ENCODE data around the gene RIT2. TPM values are rescaled to one million over a fixed set of nuclear protein-coding genes. Genes with fewer than 3 reads are reported as not detected.

Gene RIT2
- total RNA-seq, 1 donor from 2014 or later = not detected

DNA sequence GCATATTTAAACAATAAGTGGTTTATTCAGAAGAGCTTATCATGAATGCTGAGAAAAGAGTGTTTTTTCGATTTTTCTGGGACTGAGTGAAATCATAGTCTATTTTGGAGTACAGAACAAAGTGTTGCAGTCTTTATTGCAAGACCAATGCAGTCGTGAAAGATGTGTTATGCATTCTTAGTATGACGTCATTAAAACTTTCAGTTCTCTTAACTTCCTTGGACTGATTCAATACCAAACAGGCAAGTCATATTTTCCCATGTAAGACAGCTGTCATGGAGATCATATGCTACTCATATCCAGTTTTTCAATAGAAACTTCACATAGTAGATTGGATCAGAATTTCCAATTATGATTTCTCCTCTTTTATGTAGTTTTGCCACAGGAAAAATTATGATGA lies 92.6 kb downstream of the RIT2 start:
- H3K4me3 Mint-ChIP-seq = no peak overlapping the region
- H3K4me1 Mint-ChIP-seq = peaks cover 3% of the 10 kb centered on the region
- H3K27ac Mint-ChIP-seq = no peak overlapping the region
- no peaks in the 10 kb centered on the region for H3K27me3 Mint-ChIP-seq (ENCODE audit: low read depth)
- H3K36me3 Mint-ChIP-seq = peaks cover 2% of the 10 kb centered on the region
- TF ChIP-seq, protein P1, sequence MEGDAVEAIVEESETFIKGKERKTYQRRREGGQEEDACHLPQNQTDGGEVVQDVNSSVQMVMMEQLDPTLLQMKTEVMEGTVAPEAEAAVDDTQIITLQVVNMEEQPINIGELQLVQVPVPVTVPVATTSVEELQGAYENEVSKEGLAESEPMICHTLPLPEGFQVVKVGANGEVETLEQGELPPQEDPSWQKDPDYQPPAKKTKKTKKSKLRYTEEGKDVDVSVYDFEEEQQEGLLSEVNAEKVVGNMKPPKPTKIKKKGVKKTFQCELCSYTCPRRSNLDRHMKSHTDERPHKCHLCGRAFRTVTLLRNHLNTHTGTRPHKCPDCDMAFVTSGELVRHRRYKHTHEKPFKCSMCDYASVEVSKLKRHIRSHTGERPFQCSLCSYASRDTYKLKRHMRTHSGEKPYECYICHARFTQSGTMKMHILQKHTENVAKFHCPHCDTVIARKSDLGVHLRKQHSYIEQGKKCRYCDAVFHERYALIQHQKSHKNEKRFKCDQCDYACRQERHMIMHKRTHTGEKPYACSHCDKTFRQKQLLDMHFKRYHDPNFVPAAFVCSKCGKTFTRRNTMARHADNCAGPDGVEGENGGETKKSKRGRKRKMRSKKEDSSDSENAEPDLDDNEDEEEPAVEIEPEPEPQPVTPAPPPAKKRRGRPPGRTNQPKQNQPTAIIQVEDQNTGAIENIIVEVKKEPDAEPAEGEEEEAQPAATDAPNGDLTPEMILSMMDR (IDR thresholded peaks at IDR 0.05; ENCODE audit: unreplicated experiment) = no peak
- DNase-seq (ENCODE audit: low spot score in 2 of 2, unreplicated experiment in 2 of 2) = no peak
- H3K9me3 Mint-ChIP-seq = peaks cover 11% of the 10 kb centered on the region

DNA sequence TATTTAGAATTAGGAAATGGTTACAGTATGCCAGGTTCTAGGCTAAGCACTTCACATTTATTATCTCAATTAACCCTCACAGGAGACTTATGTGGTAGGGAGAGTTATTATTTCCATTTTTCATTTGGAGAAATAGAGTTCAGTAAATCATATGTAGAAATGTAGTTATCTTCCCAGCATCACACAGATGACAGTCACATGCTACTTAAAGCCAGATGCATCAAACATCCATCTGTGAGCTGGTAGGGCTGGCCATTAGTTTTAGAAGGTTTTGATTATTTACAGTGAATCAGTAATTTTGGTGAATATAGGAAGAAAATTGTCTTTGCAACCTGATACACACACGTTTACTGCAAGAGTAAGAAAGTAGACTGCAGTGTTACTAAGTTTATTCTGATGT lies 97.9 kb downstream of the RIT2 start:
- no peak for DNase-seq (ENCODE audit: low spot score in 2 of 2, unreplicated experiment in 2 of 2)
- peaks cover 2% of the 10 kb centered on the region for H3K36me3 Mint-ChIP-seq
- TF ChIP-seq, protein P1 (IDR thresholded peaks at IDR 0.05; ENCODE audit: unreplicated experiment) = no peak
- H3K27me3 Mint-ChIP-seq (ENCODE audit: low read depth) = no peaks in the 10 kb centered on the region
- peaks cover 11% of the 10 kb centered on the region for H3K9me3 Mint-ChIP-seq
- no peak overlapping the region for H3K4me3 Mint-ChIP-seq
- H3K4me1 Mint-ChIP-seq = peaks cover 17% of the 10 kb centered on the region
- H3K27ac Mint-ChIP-seq = no peak overlapping the region

DNA sequence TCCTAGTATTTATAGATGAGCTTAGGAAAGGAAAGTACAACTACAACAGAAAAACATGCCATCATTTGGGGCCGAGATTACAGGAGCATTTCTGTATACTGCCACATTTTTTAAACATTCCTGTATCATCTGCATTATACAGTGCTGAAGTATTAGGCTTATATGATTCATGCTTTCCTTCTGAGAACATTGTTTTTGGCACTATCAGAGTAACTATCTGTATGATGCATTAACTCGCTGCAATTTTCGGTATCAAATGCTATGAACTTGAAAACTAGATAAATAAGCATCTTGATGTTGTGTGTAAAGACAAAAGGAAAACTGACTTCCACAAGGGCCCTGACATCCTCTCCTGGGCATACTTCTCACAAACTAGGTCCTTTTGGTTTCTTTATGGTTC lies 102.0 kb downstream of the RIT2 start:
- TF ChIP-seq, protein P1 (IDR thresholded peaks at IDR 0.05; ENCODE audit: unreplicated experiment) = no peak
- no peak overlapping the region for H3K27ac Mint-ChIP-seq
- H3K4me1 Mint-ChIP-seq = peaks cover 30% of the 10 kb centered on the region
- no peaks in the 10 kb centered on the region for H3K27me3 Mint-ChIP-seq (ENCODE audit: low read depth)
- DNase-seq (ENCODE audit: low spot score in 2 of 2, unreplicated experiment in 2 of 2) = no peak
- no peaks in the 10 kb centered on the region for H3K36me3 Mint-ChIP-seq
- no peak overlapping the region for H3K4me3 Mint-ChIP-seq
- no peaks in the 10 kb centered on the region for H3K9me3 Mint-ChIP-seq

DNA sequence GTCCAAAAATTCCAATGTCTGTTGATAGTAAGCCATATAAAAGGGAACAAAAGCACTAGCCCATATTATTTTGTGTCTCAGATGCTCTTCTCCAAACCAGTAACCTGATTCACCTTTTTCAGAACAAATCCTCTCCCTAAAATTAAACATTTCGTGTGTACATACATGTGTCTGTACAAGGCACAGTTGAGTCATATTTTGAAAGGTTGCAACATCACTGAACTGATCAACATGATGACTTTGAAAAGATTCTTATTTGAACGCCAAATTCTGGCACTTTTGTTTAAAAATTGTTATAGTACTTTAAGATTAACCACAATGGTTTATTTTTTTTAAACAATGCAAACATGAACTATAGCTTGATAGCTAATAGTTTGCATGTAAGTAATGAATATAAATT lies 102.5 kb downstream of the RIT2 start:
- H3K9me3 Mint-ChIP-seq = no peaks in the 10 kb centered on the region
- H3K27ac Mint-ChIP-seq = no peak overlapping the region
- no peak for DNase-seq (ENCODE audit: low spot score in 2 of 2, unreplicated experiment in 2 of 2)
- H3K27me3 Mint-ChIP-seq (ENCODE audit: low read depth) = no peaks in the 10 kb centered on the region
- H3K36me3 Mint-ChIP-seq = no peaks in the 10 kb centered on the region
- peaks cover 30% of the 10 kb centered on the region for H3K4me1 Mint-ChIP-seq
- H3K4me3 Mint-ChIP-seq = no peak overlapping the region
- TF ChIP-seq, protein P1 (IDR thresholded peaks at IDR 0.05; ENCODE audit: unreplicated experiment) = no peak

DNA sequence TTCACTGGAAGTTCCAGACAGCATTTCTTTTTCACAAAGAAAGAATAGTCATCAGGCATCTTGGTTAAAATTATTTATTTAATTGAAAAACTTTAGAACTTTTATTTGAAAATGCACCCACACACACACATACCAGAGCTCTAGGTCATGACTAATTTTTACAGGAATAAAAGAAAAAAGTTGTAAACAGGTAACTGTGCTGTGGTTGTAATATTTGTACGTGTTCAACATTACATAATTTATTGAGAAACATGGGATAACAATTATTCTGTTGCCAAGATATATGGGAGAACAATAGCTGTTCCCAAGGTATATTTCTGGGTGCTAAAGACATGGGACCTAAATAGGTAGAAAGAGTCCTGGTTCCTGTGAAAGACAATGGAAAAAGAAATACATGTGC lies 104.9 kb downstream of the RIT2 start:
- Mint-ChIP-seq H3K27ac (no peak overlapping the region), H3K9me3 (no peaks in the 10 kb centered on the region), H3K4me3 (no peak overlapping the region), H3K27me3 (ENCODE audit: low read depth) (no peaks in the 10 kb centered on the region), H3K36me3 (no peaks in the 10 kb centered on the region), H3K4me1 (peaks cover 42% of the 10 kb centered on the region)
- no peak for DNase-seq (ENCODE audit: low spot score in 2 of 2, unreplicated experiment in 2 of 2)
- TF ChIP-seq, protein P1 (IDR thresholded peaks at IDR 0.05; ENCODE audit: unreplicated experiment) = no peak

DNA sequence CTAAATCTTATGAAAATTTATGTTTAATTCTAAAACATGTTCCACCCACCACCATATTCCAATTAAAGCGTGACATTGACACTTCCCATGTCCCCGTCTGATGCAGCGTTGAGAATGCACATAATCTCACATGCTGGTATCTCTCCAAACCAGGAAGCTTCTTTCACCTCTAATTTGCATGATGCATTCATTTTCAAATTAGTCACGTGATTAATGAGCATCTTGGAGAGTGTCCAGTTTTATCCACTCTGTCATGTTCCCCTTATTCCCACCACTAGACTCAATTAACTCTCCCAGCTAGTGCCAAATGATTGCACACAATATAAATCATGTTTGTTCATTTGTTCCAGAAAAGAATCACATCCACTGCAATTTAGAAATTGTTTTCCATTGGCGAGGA lies 105.8 kb downstream of the RIT2 start:
- Mint-ChIP-seq H3K27me3 (ENCODE audit: low read depth) (no peaks in the 10 kb centered on the region), H3K36me3 (no peaks in the 10 kb centered on the region), H3K4me1 (peaks cover 44% of the 10 kb centered on the region), H3K9me3 (no peaks in the 10 kb centered on the region), H3K27ac (no peak overlapping the region), H3K4me3 (no peak overlapping the region)
- DNase-seq (ENCODE audit: low spot score in 2 of 2, unreplicated experiment in 2 of 2) = no peak
- TF ChIP-seq, protein P1 (IDR thresholded peaks at IDR 0.05; ENCODE audit: unreplicated experiment) = no peak

Data from mesothelial cell of epicardium (in vitro differentiated cells).